SHP77 (cell line): ENCODE measurements around the gene DTD2.
"Not testable (repeated sequence)": the region's sequence is repeated elsewhere in the genome, so short reads cannot be mapped to it uniquely, and the experiment has no call there.

Experiments
- DNase-seq, 2 experiments: peaks; one replicate each; lab custom pipeline; 2025; lab: John Stamatoyannopoulos, UW

The DTD2 gene

DNA sequence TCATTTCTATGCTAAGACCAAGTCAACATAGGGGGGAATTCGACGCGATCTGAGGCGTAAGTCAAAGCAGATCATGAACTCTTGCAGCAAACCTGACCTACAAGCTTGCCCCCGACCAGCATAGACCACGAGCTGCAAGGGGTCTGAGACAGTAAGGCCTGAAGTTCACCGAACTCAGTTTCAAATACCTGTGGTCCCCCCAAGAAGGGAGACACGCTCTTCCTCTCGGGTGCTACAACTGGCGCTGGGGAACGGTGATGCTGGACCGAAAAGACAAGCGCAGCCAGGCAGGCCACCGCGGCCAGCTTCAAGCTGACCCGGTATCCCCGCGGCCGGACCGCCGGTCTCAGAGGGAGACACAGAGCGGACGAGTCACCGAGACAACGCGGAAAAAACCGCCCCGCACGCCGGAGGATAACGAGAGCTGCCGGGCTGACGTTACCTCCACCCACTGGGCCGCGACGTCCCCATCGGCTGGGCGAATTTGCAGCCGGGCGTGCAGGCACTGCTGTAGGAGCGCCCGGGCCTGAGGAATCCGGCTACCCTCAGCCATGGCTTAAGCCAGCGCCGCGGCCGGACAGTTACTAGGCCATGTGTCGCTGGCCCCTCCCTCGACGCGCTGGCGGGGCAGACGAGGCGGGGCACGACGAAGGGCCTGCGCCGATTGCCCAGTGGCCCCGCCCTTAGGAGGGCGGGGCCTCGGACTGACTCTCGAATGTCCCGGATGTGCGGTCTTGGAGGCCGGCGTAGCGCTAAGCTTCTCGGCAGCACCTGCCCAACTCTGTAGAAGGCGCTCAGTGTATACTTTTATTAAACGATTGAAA, at the start of gene DTD2:
Gene DTD2, minus strand, starts transcription at position 666 of the 824 bp plus-strand sequence. Its CDS starts 113 bp downstream, at position 553.
- DNase-seq, result peak; percentile 97 to 98

DNA sequence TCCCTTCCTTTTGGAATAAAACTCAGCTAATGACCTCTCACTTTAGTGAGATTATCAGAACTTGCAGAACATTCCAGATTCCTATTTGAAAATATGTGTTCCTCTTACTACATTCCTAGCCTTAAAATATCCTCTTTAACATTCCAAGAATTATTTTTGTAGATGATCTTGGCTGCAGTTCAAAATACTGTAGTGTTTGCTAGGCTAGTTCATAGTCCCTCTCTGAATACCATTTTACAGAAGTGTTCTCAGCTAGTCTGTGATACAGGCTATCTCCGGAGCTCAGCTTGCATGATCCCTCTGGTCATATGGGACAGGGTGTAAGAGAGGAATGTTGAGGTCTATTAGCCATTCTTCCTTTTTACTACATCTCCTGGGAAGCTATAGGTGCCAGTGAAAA, 48.1 kb upstream of the DTD2 start:
- DNase-seq, result no peak

DNA sequence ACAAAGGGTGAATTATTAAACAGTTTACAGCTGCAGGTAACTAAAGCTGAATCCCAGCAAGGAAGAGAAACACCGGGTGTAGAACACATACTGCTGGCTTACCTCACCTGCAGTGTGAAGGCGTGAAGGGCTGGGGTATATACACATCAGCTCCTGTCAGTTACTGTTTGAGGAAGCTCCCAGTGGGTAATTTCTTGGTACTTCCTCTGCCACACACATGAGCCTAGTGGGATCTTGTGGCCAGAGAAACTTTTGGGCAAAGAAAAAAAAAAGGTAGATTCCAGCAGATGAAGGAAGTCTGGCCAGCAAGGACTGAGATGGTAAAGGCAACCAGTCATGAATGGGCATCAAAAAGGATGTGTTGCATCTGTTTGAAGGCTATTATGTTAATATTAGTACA, 44.6 kb upstream of the DTD2 start:
- DNase-seq, result no peak

DNA sequence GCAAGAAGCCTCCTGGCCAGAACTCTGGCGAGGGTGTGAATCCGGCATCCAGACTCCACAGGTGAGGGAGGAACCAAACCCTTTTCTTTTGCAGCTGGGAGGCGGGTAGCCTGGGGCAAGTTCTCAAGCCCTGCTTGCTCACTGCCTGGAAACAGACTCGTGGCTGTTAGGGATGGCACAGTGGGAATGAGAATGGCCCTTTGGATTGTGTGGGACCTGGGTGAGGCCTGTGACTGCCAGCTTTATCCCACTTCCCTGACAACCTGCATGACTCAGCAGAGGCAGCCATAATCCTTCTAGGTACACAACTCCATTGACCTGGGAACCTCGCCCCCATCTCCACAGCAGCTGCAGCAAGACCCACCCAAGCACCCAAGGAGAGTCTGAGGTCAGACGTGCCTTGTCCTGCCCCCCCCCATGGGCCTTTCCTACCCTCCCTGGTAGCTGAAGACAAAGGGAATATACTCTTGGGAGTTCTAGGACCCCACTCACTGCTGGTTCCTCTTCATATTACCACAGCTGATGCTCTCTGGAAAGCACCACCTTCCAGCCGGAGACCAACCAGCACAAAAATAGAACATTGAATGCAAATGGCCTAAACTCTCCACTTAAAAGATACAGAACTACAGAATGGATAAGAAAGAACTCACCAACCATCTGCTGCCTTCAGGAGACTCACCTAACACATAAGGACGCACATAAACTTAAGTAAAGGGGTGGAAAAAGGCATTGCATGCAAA, 35.6 kb upstream of the DTD2 start:
- no peak for DNase-seq

DNA sequence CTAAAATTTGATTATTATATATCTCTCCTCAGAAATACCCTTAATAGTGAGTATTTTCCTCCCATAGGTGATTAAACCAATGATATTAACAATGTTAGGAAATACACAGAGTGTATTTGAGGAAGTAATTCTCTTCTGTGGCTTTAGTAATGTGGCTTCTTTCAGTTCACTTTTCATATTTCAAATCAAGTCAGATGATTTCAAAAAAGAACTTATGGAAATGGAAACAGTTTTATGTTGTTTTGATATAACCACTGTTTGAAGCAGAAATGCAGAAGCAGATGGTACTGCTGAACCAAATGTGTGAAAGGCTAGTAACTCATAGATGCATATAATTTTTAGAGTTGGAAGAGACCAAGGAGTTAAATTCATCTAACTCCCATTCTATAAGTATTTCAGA, 32.4 kb upstream of the DTD2 start:
- no peak for DNase-seq

DNA sequence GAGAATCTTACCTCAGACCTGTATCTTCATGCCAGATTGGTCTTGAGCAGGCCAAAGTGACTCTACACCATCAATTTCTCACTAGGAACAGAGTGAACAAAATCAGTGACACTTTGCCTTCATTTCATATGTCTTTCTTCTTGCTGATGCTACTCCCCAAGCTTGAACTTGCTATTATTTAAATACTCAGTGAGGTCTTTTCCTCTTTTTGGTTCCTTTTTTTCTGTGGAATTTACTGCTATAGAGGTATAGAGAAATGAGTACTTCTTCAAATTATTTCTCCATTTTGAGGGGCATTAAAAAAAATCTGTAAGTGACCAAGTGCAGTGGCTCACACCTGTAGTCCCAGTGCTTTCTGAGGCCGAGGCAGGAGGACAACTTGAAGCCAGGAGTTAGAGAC, 30.6 kb upstream of the DTD2 start, which contains the start of gene GPR33:
Gene GPR33, minus strand, starts transcription at position 154 of the 400 bp plus-strand sequence. CDS start 4,074 bp downstream, outside the sequence.
- DNase-seq, result no peak

DNA sequence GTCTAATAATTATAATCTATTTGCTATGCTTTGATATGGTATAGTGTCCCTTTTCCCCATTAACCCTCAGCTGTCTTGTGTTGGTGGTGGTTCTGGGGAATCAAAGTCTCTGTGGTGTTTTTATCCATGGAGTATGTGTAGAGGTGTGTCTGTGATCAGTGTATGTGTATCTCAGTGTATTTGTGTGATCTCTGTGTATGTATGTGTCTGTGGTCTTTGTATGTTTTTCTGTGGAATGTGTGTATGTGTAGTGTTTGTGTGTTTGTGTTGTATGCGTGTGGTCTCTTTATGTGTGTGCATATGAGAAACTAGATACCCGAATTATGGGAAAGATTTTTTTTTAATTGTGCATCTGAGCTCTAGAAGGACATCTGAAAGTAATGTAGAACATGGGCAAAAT, 29.5 kb upstream of the DTD2 start:
- no peak for DNase-seq

DNA sequence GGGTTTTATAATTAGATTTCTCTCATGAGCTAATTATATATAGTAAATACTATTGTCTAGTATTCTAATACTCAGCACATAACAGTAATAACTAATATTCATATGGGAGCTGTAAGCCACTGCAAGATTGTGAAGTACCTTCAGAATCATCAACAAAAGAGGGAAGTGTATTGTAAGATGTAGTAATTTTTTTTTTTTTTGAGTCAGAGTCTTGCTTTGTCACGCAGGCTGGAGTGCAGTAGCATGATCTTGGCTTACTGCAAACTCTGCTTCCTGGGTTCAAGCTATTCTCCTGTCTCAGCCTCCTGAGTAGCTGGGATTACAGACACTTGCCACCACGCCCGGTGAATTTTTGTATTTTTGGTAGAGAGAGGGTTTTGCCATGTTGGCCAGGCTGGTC, 27.4 kb upstream of the DTD2 start:
- no peak for DNase-seq

DNA sequence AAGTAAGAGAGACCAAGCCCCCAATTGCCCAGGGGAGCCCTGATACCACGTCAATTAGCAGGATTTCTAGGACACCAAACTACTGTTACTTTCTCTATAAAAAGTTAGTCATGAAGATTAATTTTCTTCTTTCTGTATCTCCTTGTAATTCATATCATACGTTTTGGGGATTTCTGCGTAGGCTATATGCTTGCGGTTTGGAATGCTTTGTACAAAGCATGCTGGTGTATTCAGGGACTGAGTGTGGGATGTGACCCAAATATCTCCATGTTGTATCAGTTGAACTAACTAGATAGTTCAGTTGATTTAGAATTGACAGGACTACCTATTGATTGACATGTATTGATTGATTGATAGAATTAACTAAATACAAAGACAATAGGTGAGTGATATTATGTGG, 22.9 kb upstream of the DTD2 start:
- DNase-seq, result no peak

DNA sequence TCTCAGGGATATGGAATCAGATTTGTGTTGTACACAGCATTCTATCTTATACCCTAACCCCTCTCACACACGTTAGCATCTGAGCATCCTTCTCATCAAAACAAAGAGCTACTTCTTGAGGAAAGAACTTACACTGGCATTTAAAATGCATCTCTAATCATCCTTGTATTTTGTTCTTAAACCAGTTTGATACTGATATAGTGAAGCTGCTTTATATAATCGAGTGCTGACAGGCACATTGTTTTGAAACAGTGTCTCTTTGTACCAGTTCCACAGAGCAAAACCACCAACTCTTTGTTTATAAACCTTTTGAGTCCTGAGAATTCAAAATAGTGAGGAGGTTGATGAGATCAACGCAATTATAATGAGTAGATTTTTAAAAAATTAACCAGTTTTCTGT, 21.7 kb upstream of the DTD2 start:
- DNase-seq, result no peak

DNA sequence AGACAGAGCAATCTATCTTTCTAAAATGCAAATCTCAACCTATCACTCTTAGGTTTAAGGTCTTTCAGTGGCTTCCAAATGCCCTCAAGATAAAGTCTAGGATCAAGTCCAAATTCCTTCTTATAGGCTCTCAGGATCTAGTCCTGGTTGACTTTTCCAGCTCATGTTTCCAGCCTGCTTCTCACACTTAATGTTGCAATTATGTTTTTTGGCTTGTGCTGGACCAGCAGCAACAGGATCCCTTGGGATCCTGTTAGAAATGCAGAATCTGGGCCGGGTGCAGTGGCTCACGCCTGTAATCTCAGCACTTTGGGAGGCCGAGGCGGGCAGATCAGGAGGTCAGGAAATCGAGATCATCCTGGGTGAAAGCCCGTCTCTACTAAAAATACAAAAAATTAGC, 19.9 kb upstream of the DTD2 start:
- DNase-seq, result no peak

DNA sequence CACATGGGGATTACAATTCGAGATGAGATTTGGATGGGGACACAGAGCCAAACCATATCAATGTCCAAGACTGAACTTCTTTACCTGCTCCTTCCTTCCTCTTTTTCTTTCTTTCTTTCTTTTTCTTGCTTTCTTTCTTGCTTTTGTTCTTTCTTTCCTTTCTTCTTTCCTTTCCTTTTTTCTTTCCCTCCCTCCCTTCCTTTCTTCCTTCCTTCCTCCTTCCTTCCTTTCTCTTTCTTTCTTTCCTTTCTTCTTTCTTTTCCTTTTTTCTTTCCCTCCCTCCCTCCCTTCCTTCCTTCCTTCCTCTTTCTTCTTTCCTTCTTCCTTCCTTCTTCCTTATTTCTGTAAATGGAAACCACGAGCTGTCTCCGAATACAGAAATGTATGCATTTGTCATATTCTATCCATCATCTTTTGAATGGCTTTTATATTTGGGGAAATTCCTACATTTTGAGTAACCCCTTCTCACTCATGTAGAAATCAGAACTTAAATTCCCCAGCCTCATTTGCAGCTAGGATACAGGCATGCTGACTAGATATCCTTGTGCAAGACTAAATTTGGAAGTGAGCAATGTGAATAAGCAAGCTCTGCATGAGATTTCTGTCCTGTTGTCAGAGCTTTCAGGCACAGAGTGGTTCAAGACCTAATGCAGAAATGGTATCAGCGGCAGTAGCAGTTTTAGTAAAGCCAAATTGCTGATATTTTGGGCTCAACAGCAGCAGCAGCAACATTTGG, 19.0 kb upstream of the DTD2 start:
- no peak for DNase-seq

DNA sequence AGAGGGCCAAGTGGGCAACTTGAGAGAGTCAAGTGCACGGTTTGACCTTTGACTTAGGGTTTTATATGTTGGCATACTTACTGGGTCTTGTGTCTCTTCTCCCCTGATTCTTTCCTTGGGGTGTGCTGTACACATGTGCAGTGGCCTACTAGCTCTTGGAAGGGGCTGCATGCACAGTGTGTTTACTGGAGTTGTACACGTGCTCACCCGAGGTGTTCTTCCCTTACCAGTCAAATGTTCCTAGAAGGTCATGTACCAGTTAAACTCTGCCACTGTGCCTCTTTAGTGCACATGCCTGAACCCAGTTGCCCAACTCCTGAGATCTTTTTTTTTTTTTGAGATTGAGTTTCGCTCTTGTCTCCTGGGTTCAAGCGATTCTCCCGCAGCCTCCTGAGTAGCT, 9.2 kb upstream of the DTD2 start:
- no peak for DNase-seq

DNA sequence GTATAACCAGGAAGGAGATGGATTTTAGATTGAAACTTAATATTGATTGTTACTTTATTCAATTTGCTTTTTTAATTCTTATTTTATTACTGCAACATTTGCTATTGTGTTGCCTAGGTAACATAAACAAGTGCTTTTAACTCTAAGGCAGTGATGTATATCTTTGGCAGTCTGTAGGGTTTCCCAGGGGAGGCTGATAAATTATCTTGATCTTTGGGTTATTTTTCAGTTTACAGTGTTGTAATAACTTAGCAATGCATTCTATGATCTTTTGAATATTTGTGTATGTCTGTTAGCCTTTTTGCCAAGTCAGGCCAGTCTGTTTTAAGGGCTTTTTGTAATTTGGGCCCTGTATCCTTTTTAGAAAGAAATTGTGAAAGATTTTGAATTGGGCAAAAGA, 7.8 kb upstream of the DTD2 start:
- no peak for DNase-seq

DNA sequence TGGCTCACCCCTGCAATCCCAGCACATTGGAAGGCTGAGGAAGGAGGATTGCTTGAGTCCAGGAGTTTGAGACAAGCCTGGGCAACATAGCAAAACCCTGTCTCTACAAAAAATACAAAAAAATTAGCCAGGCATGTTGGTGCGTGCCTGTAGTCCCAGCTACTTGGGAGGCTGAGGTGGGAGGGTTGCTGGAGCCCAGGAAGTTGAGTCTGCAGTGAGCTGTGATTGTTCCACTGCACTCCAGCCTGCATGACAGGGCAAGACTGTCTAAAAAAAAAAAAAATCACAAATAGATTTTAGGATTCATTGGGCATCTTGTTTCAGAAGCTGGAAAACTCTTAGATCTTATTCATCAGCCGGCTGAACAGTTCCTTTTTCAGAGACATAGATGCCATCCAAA, 5.1 kb upstream of the DTD2 start:
- not testable (repeated sequence) for DNase-seq

DNA sequence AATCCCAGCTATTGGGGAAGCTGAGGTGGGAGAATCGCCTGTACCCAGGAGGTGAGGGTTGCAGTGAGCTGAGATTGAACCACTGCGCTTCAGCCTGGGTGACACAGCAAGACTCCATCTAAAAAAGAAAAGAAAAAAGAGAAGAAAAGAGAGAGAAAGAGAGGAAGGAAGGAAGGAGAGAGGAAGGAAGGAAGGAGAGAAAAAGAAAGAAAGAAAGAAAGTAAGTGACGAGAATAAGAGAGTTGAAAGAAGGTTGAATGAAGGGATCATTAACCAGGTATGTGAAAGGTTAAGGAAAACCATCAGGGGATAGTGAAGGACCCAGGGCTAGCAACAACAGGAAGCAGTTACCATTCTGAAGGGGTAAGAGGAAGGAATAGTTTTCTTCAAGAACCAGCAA, 4.2 kb upstream of the DTD2 start:
- no peak for DNase-seq

DNA sequence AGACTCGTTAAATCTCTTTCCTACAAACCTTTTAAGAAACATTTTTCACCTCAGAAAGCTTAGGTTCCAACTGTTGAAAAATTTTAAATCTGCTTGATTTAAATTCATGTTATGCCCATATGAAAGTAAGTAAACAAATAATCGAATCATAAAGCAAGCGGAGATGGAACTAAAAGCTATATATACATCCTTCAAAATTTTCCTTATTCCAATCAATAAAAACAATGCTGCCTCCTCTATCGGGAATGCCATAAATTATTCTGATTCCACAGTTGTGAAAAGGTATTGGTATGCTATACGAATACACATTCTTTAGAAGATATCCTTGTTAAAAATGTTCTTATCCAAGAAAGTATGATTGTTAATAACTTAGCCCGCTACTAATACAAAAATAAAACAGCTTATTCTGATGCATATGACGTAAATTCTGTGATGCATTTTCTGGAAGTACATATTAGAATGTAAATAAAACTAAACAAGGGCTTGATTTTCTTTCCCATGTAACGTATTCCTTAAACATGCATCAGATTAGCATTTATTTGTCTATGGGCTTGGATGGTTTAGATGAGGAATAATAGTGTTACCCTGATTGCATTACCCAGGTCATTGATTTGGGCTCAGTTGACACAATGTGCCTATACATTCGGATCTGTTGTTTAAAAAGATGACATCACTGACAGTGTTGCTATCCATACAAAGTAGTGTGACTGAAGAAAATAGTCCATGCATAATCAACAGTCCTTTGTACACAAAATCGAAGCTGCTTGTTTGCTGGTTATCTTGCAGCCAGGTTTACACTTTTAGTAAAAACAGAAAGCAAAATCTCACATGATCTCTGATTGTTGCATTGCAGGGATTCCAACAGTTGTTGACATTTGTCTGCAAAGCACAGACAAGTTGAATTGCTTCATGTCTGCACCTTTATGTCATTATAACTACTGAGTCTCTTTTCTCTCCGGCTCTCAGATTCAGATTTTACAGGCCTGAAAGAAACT, 656 bp upstream of the DTD2 start:
- DNase-seq, result no peak

DNA sequence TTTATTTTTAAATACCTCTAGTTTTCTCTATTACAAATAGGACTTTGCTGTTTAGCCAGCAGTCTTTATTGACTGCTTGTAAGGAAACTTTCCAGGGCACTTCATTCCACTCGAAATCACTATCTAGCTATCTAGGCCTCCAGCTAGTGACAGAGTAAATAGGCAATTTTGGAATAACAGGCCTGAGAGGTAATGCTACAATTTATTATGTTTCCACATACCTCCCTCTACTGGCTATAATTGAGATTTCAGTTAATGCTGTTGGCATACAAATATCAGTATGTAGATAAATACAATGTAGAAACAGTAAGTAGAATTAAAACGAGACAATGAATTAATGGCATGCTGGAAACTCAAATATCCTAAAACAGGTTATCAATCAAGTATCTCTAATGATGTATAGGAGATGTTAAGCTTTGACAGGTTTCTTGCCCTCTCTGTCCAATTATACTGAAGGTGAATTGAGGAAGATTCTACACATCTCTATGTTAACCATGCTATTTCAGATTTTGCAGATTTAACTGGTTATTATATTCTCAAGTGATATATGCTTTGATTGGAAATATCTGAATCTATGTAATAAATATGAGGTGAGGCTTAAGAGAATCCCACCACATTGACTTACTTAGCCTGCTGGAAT, 7.2 kb downstream of the DTD2 start:
- peak; percentile 24 to 62 for DNase-seq

DNA sequence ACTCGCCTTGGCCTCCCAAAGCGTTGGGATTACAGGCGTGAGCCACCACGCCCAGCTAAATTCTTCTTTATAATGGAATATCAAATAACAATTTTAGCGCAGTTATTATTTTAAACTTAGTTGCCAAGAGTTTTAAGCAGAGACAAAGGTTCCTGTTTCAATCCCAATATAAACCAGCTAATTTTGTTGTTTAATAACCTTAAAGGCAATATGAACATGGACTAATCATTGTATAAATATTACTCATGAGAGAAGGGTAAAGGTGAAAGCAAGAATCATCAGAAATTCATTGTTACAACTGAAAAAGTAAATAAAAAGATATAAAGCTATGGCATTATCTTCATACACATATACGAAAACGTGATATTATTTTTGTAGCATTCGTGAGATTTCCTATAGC, 8.2 kb downstream of the DTD2 start:
- DNase-seq, result no peak

DNA sequence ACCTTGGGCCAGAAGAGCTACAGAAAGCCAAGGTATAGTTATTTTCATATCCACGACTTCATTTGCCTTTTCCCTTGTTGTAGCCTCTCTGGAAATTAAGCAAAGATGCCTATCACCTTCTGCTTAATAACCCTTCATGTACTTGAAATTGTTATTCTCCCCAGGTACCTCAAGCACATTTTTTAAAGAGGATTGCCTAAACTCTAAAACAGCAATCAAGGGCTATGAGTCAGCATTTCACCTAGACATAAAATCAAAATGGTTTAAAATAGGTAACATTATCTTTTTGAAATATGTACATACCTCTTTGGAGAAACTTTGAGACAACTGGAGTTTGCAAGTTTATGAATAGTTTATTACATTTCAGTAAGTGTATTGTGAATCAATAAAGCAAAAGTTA, 11.6 kb downstream of the DTD2 start:
- DNase-seq, result no peak

DNA sequence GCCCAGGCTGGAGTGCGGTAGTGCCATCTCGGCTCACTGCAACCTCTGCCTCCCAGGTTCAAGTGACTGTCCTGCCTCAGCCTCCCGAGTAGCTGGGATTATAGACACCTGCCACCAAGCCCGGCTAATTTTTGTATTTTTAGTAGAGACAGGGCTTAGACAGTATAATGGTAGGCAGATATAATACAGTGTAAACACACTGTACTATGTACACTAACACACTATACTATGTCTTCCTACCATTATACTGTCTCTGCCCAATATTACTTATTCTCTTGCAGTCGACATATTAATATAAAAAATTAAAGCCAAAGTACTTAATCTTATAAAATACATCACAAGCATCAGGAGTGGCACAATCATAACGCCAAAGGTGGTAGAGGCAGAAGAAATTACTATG, 15.0 kb downstream of the DTD2 start:
- DNase-seq, result no peak
